ENCODE measurements around the gene SNRNP70.

The SNRNP70 gene

DNA sequence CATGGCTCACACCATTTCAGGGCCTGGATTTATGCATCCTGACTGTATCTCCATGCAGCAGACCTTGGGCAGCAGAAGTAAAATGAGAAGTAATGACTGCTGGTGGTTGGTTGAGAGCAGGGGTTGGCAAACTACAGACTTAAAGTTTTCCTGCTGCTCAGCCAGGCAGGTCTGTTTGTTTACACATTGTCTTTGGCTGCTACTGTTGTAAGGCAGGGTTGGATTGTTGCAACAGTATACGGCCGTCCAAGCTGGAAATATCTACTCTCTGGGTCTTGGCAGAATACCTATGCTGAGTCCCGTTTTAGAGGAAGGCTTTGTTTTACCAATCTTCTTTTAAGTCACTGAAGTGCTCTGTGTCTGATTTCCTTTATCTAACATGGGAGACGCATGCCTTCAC, 13.5 kb downstream of the SNRNP70 start:
- Histone ChIP-seq H3K9me2 (replicated peaks; ENCODE audit: control insufficient read depth, low read length) (no peaks in the 10 kb centered on the region), H3K9me3 (ENCODE audit: control insufficient read depth, insufficient read depth, low read length) (no peaks in the 10 kb centered on the region), H3K27me3 (ENCODE audit: control insufficient read depth, low read length) (no peaks in the 10 kb centered on the region), H3K4me3 (ENCODE audit: low read length) (no peak overlapping the region), H4K20me1 (ENCODE audit: control insufficient read depth, insufficient read depth, low read depth, low read length) (peaks cover 17% of the 10 kb centered on the region; the same call in 1 of the 2 replicates), H3K4me2 (ENCODE audit: low read length) (no peak overlapping the region), H3K27ac (ENCODE audit: low read depth, low read length) (no peak overlapping the region), H3K79me2 (ENCODE audit: control insufficient read depth, low read length) (peaks cover 46% of the 10 kb centered on the region), H3F3A (ENCODE audit: control insufficient read depth, insufficient read depth) (peaks cover 11% of the 10 kb centered on the region), H3K36me3 (ENCODE audit: control insufficient read depth, low read length) (peaks cover 92% of the 10 kb centered on the region), H3K4me1 (ENCODE audit: control insufficient read depth, low read length) (no peaks in the 10 kb centered on the region)
- TF ChIP-seq, protein P1, sequence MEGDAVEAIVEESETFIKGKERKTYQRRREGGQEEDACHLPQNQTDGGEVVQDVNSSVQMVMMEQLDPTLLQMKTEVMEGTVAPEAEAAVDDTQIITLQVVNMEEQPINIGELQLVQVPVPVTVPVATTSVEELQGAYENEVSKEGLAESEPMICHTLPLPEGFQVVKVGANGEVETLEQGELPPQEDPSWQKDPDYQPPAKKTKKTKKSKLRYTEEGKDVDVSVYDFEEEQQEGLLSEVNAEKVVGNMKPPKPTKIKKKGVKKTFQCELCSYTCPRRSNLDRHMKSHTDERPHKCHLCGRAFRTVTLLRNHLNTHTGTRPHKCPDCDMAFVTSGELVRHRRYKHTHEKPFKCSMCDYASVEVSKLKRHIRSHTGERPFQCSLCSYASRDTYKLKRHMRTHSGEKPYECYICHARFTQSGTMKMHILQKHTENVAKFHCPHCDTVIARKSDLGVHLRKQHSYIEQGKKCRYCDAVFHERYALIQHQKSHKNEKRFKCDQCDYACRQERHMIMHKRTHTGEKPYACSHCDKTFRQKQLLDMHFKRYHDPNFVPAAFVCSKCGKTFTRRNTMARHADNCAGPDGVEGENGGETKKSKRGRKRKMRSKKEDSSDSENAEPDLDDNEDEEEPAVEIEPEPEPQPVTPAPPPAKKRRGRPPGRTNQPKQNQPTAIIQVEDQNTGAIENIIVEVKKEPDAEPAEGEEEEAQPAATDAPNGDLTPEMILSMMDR (IDR thresholded peaks at IDR 0.05; ENCODE audit: low read depth, low read length, poor library complexity, severe bottlenecking), result no peak
- no peak for TF ChIP-seq EZH2phosphoT487 (IDR thresholded peaks at IDR 0.05; ENCODE audit: borderline replicate concordance, low read length)

DNA sequence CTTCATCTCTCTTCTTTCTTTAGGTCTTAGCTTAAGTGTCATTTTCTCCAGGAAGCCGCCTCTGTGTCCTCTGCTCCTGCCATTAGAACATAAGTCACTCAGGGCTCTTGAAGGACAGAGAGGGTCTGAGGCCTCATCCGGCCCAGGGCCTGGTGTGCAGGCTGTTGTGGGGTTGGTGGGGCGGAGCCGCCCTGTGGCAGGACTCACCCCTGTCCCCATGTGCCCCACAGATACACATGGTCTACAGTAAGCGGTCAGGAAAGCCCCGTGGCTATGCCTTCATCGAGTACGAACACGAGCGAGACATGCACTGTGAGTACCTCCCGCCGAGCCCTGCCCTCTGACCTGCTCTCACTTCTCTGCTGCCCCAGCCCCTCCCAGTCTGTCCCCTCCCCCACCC, 15.9 kb downstream of the SNRNP70 start:
- Histone ChIP-seq H3K27me3 (ENCODE audit: control insufficient read depth, low read length) (no peaks in the 10 kb centered on the region), H3K4me1 (ENCODE audit: control insufficient read depth, low read length) (no peaks in the 10 kb centered on the region), H4K20me1 (ENCODE audit: control insufficient read depth, insufficient read depth, low read depth, low read length) (peaks cover 12% of the 10 kb centered on the region; the same call in 1 of the 2 replicates), H3K79me2 (ENCODE audit: control insufficient read depth, low read length) (peaks cover 26% of the 10 kb centered on the region), H3K9me3 (ENCODE audit: control insufficient read depth, insufficient read depth, low read length) (no peaks in the 10 kb centered on the region), H3K9me2 (replicated peaks; ENCODE audit: control insufficient read depth, low read length) (no peaks in the 10 kb centered on the region), H3K27ac (ENCODE audit: low read depth, low read length) (no peak overlapping the region), H3K36me3 (ENCODE audit: control insufficient read depth, low read length) (peaks cover 93% of the 10 kb centered on the region), H3F3A (ENCODE audit: control insufficient read depth, insufficient read depth) (peaks cover 11% of the 10 kb centered on the region), H3K4me3 (ENCODE audit: low read length) (no peak overlapping the region), H3K4me2 (ENCODE audit: low read length) (no peak overlapping the region)
- TF ChIP-seq, protein P1 (IDR thresholded peaks at IDR 0.05; ENCODE audit: low read depth, low read length, poor library complexity, severe bottlenecking), result no peak
- TF ChIP-seq EZH2phosphoT487 (IDR thresholded peaks at IDR 0.05; ENCODE audit: borderline replicate concordance, low read length), result no peak

DNA sequence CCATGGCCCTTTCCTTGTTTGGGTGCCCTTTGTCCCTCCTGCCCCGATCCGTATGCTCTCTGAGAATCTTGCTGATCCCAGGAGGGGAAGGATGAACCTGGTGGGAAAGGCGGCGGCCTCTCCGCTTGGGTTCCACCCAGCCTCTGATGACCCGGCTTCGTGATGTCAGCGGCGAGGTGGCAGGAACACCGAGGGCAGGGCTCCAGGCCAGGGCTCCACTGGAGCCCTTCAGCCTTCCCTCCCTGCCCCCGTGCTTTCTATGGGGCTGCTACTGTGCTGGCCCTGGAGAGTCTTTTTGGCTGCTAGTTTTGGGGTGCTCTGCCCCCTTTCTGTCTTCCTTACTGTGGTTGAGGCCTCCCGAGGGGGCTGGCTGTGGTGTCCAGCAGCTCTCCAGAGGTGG, 17.1 kb downstream of the SNRNP70 start:
- H3F3A ChIP-seq (ENCODE audit: control insufficient read depth, insufficient read depth), result peaks cover 9% of the 10 kb centered on the region
- TF ChIP-seq, protein P1 (IDR thresholded peaks at IDR 0.05; ENCODE audit: low read depth, low read length, poor library complexity, severe bottlenecking), result no peak
- no peak for TF ChIP-seq EZH2phosphoT487 (IDR thresholded peaks at IDR 0.05; ENCODE audit: borderline replicate concordance, low read length)
- peaks cover 23% of the 10 kb centered on the region for H3K79me2 ChIP-seq (ENCODE audit: control insufficient read depth, low read length)
- no peaks in the 10 kb centered on the region for H3K27me3 ChIP-seq (ENCODE audit: control insufficient read depth, low read length)
- H3K36me3 ChIP-seq (ENCODE audit: control insufficient read depth, low read length), result peaks cover 96% of the 10 kb centered on the region
- H4K20me1 ChIP-seq (ENCODE audit: control insufficient read depth, insufficient read depth, low read depth, low read length), result peaks cover 19% of the 10 kb centered on the region
- H3K4me3 ChIP-seq (ENCODE audit: low read length), result no peak overlapping the region
- no peaks in the 10 kb centered on the region for H3K9me3 ChIP-seq (ENCODE audit: control insufficient read depth, insufficient read depth, low read length)
- no peaks in the 10 kb centered on the region for H3K4me1 ChIP-seq (ENCODE audit: control insufficient read depth, low read length)
- H3K27ac ChIP-seq (ENCODE audit: low read depth, low read length), result no peak overlapping the region
- H3K9me2 ChIP-seq (replicated peaks; ENCODE audit: control insufficient read depth, low read length), result no peaks in the 10 kb centered on the region
- H3K4me2 ChIP-seq (ENCODE audit: low read length), result no peak overlapping the region
